CD4-positive, alpha-beta T cell treated with Interleukin-4 for 1 hour (primary cell): ENCODE measurements around the gene MEF2A.
A peak's percentile ranks its signal among the peaks of the same experiment; 100 is the strongest.
"Not testable (repeated sequence)": the region's sequence is repeated elsewhere in the genome, so short reads cannot be mapped to it uniquely, and the experiment has no call there.

Experiments
- DNase-seq, 2 donors: peaks; one replicate each; pipeline ENCODE4 v3.0.0-alpha.2; 2020 to 2022

MEF2A gene

DNA sequence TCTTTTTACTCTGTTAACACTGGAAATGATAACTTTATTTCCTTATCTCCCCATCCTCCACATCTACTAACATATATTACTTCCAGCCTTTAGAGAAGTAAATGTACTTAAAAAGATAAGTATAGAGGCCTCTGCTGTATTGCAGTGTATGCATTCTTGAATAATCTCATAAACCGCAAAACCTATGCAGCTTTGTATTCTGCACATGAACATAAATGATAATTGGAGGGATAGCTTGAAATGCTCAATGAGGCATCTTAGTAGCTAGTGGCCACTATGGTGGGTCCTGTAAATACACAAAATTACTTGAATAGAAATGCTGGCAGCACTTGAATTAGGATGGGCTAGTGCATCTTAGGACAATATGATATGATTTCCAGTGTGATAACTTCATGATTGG is 90.4 kb downstream of the MEF2A start:
- DNase-seq = no peak

GRCh38 chr15:99657996-99658395 is 92.2 kb downstream of the MEF2A start:
- DNase-seq = no peak

- no peak for DNase-seq
These were observed 97.1 kb downstream of the MEF2A start for GRCh38 chr15:99662903-99663302.

DNA sequence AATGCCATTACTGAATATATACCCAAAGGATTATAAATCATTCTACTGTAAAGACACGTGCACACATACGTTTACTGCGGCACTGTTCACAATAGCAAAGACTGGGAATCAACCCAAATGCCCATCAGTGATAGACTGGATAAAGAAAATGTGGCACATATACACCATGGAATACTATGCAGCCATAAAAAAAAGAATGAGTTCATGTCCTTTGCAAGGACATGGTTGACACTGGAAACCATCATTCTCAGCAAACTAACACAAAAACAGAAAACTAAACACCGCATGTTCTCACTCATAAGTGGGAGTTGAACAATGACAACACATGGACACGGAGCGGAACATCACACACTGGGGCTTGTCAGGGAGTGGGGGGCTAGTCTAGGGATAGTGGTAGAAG is 100.3 kb downstream of the MEF2A start:
- not testable (repeated sequence) for DNase-seq

DNA sequence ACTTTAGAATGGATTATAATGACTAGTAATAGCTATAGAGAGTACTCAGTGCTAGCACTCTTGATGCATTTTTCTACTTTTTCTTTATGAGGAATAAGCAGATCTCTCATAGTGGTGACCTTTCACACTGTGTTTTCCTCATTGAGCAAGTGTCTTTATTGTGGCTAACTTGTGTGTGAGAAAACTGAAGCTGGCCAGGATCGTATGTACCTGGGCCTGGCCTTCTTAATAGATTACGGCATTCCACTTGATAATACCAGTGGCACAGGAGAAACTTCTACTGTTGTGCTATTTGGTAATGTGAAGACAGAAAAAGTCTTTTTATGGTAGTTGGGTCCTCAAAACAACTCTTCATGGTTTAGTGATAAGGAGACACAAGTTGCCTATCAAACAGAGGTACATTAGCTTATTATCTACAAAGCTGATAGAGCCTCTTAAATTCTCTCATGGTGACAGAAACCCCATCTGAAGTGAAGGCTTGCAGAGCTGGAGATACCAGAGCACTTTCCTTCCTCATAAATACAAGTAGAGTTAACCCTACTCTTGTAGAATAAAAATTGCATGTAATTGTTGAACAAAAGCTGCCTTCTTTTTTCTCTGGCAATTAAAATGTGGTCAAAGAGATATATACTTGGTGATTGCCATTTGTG is 102.9 kb downstream of the MEF2A start:
- DNase-seq = no peak

GRCh38 chr15:99669250-99669649 is 103.5 kb downstream of the MEF2A start:
- DNase-seq = no peak

- no peak for DNase-seq
These were observed 106.3 kb downstream of the MEF2A start for GRCh38 chr15:99671926-99672635.

DNA sequence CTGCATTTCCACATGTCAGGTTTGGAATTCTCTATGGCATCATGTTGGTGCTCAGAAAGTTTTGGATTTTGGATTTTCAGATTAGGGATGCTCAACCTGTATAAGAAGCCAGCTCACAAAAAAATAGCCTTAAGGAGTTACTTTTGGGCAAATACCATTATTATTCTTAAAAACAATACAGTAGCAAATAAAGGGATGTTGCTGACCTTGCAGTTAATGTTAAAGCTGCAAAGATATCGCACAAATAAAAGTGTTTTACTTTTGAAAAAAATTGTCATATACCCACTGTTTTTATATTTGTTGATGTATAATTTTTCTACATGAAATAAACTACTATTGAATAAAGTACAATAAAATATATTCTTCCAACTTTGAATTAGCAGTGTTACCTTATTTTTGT is 107.3 kb downstream of the MEF2A start:
- DNase-seq = no peak

- DNase-seq = no peak
These were observed 108.5 kb downstream of the MEF2A start for GRCh38 chr15:99674279-99674678.

DNA sequence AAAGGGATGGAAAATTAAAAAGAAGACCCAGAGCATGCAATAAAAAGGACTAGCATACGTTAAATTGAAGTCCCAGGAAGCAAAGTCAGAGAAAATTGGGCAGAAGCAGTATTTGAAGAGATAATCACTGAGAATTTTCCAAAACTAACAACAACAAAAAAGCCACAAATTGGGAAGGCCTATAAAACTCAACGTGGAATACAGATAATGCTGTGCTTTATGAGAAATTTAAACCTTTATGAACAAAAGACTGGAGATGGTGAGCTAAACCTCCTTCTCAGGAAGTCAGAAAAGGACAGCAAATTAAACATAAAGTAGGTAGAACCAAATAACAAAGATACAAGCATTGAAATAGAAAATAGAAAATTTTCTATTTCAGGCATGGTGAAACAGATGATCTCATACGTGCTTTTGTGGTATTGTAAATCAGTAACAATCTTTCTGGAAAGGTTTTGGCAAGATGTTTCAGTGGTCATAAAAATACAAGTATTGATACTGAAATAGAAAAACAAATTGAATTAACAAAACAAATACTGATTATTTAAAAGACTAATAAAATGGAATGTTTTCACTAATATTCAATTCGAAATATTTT is 111.9 kb downstream of the MEF2A start:
- no peak for DNase-seq

DNA sequence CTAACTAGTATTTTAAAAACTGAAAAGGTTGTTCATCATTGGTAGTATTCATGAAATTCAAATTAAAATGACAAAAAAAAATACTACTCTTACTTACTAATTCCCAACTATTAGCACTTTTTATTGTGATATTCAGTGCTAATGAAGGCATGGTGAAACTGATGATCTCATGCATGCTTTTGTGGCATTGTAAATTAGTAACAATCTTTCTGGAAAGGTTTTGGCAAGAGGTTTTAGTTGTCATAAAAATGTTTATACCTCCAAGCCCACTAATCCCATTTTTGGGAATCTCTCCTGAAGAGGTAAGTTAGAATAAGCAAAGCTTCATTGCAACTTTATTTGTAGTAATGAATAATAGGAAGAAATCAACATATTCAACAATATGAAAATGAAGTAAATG is 114.5 kb downstream of the MEF2A start:
- no peak for DNase-seq

- no peak for DNase-seq
These were observed 116.2 kb downstream of the MEF2A start for GRCh38 chr15:99681990-99682389.

DNA sequence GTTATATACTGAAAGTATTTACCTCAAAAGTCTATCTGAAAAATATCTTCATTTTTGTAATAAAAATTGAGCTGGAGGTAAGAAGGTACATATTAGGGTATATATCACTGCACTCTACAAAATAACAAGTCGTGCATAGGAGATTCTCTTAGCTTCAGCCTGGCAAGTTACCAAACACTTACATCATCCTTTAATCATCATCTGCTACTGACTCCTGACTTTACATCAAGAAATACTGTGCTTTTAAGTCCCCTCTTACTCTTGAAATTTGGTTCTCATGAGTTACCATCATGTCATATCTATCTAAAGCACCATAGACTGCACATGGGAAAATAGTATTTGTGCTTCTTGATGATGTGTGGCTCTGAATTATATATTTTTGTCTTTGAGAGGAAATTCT is 116.7 kb downstream of the MEF2A start:
- DNase-seq = no peak

DNA sequence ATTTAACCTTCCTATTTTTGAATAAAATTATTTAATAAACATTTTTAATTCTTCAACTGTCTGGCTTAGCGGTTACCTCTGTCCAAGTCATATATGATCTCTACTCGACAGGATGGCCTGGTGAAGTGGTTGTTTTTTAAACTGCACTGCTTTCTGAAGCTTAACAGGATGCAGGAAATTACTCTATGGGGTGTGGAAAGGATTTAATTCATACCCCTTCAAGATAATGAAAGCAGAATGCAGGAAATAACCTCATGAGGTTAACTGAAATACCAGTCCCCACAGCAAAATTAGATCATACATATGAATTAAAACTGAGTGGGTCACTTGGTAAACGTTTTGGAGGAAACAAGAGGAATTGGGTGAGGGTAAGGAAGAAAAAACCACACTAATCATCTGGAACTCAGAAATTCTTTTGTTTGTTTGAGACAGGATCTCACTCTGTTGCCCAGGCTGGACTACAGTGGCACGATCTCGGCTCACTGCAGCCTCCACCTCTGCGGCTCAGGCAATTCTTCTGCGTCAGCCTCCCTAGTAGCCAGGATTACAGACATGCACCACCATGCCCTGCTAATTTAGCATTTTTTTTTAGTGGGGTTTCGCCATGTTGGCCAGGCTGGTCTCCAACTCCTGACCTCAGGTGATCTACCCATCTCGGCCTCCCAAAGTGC is 117.4 kb downstream of the MEF2A start:
- peak in 1 of 2 donors; percentile 19 for DNase-seq

DNA sequence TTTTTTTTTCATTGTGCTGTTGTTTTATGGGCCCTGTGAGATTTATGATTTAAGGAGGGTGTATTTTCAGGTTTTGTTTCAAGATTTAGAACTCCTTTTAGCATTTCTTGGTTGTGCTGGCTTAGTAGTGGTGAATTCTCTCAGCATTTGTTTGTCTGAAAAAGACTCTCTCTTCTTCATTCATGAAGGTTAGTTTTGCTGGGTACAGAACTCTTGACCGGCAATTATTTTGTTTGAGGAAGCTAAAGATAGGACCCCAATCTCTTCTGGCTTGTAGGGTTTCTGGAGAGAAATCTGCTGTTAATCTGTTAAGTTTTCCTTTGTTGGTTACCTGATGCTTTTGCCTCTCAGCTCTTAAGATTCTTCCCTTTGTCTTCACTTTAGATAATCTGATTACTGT is 120.5 kb downstream of the MEF2A start:
- DNase-seq = no peak

- no peak for DNase-seq
These were observed 127.0 kb downstream of the MEF2A start for GRCh38 chr15:99692825-99693224.

- no peak for DNase-seq
These were observed 130.3 kb downstream of the MEF2A start for GRCh38 chr15:99696096-99696495.

DNA sequence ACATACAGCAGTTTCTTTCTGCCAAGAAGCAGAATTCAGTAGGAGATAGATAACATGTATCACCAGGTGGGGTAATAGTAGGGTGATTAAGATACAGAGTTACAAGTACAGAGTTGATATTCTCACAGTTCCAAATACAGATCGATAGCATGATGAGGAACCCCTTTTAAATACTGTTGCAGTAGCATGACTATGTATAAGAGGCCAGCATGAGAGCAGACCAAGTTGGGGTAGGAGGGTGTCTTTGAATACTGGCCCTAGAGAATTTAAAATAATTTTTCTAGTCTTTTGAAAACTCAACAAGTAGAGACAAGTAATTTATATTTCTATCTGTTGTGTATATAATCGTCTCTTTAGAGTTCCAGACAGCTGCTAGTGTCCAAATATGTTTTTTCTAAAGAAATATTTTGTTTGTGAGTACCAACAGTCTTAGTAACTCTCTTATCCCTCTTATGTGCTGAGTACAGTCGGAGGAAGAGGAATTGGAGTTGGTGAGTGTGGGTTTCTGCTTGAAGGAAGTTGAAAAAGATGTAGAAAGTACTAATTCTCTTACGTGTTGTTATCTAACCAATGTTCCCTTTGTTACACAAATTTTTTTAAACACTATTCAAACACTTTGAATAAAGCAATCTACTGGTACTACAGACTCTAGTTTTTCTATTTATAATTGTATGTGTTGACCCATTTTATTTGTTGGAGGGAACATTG is 137.3 kb downstream of the MEF2A start:
- DNase-seq = no peak

DNA sequence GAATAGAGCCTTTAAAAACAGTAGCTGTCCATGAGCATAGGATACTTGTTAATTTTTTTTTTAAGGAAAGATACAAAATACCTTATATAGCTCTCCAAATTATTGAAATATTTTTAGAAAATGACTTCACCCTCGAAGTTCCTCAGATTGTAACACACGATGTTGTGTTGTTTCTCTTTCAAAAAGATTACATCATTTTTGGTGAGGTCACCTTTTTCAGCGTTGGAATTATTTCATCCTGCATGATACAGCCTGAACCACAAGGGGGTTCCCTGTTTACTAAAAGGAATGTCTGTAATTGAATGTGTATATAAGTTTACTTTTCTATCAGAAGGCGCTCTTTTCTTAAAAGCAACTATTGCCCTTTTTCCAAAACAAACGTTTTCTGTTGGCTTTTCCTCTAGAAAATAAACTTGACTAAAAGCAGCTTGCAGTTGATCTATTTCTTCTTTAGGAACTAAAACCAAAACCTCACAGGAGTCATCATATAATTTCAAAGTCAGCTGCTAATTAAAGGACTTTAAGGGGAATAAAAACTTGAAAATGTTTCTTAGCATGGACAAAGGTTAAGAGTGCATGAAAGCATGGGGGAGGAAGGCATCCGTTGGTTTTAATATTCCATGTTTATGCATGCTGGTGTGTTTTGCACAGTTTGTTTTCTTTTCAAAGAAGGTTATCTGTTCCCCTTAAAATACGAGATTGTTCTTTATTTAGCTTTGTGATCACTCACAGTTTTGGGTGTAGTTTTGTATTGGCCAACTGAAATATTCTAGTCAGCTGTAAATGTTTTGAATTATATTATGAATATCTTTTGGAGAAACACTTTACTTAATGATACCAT is 138.0 kb downstream of the MEF2A start:
- peak in 1 of 2 donors; percentile 53 for DNase-seq

DNA sequence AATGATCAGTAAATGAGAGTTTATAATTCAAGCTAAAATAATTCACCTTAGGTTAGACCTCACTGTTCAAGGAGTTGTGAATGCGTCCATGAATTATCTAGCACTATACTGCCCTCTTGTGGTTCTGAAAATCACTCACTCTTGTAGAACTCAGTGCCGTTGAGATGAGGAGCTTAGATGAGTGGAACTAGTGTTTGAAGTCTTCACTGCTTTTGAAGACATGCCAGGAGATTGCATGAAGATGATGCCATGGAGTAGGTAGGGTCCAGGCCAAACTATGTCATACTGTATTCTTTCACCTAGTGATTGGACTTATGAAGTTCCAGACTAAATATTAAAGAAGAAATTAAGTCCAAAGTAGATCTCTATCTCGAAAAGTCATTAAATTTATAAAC is 138.7 kb downstream of the MEF2A start:
- DNase-seq = peak; percentile 41 to 82

DNA sequence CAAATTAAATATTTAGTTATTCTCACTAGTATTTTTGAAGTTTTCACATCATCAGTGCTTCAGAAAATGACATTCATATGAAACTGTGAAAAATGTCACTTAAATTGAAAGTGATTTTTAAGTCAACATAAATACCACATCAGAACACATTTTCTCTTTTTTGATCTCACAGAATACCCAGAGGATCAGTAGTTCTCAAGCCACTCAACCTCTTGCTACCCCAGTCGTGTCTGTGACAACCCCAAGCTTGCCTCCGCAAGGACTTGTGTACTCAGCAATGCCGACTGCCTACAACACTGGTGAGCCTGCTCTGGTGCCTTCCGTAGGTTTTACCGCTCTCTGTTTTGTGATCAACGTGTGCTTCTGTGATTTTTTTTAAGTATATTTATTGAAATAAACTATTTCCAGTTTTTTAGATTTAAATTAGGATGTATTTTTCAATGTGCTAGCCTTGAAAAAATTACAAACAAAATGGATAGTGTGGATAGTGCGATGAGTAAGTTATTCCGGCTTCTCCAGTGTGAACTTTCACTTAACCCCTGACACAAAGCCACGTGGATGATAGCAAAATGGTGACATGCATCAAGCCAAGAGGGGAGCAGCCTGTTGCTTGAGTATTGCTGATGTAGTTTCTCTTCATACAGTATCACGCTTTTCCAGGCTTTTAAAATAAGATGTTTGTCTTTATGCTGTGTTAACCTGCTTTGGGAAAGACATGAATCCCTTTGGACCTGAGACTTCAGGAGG is 140.9 kb downstream of the MEF2A start:
- DNase-seq = peak in 1 of 2 donors; percentile 22
